Fibroblast of lung (primary cell): ENCODE data around the gene PCSK1N. TPM values are rescaled to one million over a fixed set of nuclear protein-coding genes. Genes with fewer than 3 reads are reported as not detected.

Experiments used
- DNase-seq, 2 donors: peaks; one replicate each; pipeline versions ENCODE4 v3.0.0 to v3.0.0-alpha.2; 2010; ENCODE audit warnings: low read depth in 2 of 2
- H2AFZ ChIP-seq: 2 replicates; pipeline ENCODE4 v1.5.1; 2012; ENCODE audit warnings: low read length, control low read depth, inconsistent platforms
- H3K27ac ChIP-seq: 2 replicates; pipeline ENCODE4 v1.5.1; 2011; ENCODE audit warnings: low read length, control low read depth; ENCODE audit not compliant: insufficient read depth
- H3K27me3 ChIP-seq: 2 replicates; pipeline ENCODE4 v1.5.1; 2011; ENCODE audit warnings: mild to moderate bottlenecking, low read length; ENCODE audit not compliant: control insufficient read depth, insufficient read depth
- H3K36me3 ChIP-seq: 2 replicates; pipeline ENCODE4 v1.5.1; 2011; ENCODE audit warnings: low read length; ENCODE audit not compliant: control insufficient read depth, insufficient read depth
- H3K4me1 ChIP-seq: 2 replicates; pipeline ENCODE4 v1.5.1; 2011; ENCODE audit warnings: low read length; ENCODE audit not compliant: control insufficient read depth, insufficient read depth; ENCODE audit errors: extremely low read depth
- H3K4me2 ChIP-seq: 2 replicates; pipeline ENCODE4 v1.5.1; 2011; ENCODE audit warnings: low read length, control low read depth; ENCODE audit not compliant: insufficient read depth; ENCODE audit errors: extremely low read depth
- H3K4me3 ChIP-seq, 4 experiments: fragments of 200-600 bp in 1 of 4; sonication (generic) in 1 of 4; replicated peaks in 1 of 4; 2 replicates each; pipeline ENCODE4 v1.5.1; 2011 to 2016; ENCODE audit warnings: low read length in 4 of 4, low read depth in 3 of 4, mild to moderate bottlenecking in 3 of 4, control low read depth in 2 of 4, inconsistent platforms in 1 of 4, mixed read lengths in 1 of 4; ENCODE audit not compliant: insufficient read depth in 1 of 4; ENCODE audit errors: control extremely low read depth in 1 of 4
- H3K79me2 ChIP-seq: 2 replicates; pipeline ENCODE4 v1.5.1; 2012; ENCODE audit warnings: mild to moderate bottlenecking, low read length, inconsistent platforms; ENCODE audit not compliant: control insufficient read depth, insufficient read depth
- H3K9ac ChIP-seq: 2 replicates; pipeline ENCODE4 v1.5.1; 2011; ENCODE audit warnings: mild to moderate bottlenecking, low read length, control low read depth; ENCODE audit not compliant: insufficient read depth
- H3K9me3 ChIP-seq: 2 replicates; pipeline ENCODE4 v1.5.1; 2012; ENCODE audit warnings: low read depth, low read length; ENCODE audit not compliant: control insufficient read depth, insufficient read depth
- H4K20me1 ChIP-seq: 2 replicates; pipeline ENCODE4 v1.5.1; 2011; ENCODE audit warnings: low read length; ENCODE audit not compliant: control insufficient read depth, insufficient read depth; ENCODE audit errors: extremely low read depth
- EZH2 ChIP-seq: IDR thresholded peaks from 2 replicates; pipeline ENCODE4 v1.5.1; 2012; ENCODE audit warnings: low read length, control low read depth, mild to moderate bottlenecking; ENCODE audit errors: missing control alignments
- polyA plus RNA-seq, 2 donors: library from polyadenylated mRNA; depleted of rRNA in 1 of 2; stranded (reverse) in 1 of 2; unstranded in 1 of 2; fragments of >200 nt; gene quantifications; 2 replicates each; pipeline ENCODE4 v1.2.1, GENCODE V29; 2011 to 2012; ENCODE audit warnings: missing spikeins in 1 of 2
- total RNA-seq: library from RNA; depleted of rRNA; stranded (reverse); fragments of >200 nt; gene quantifications from 2 replicates; pipeline ENCODE4 v1.2.1, GENCODE V29; 2014
- TF ChIP-seq, protein P1 (sequence below), 2 donors: IDR thresholded peaks in 1 of 2; conservative IDR thresholded peaks in 1 of 2; 1 replicate in 1 of 2; 2 replicates in 1 of 2; pipeline ENCODE4 v1.5.1; 2011 to 2012; ENCODE audit warnings: low read length in 2 of 2, control low read depth in 1 of 2, inconsistent platforms in 1 of 2, low read depth in 1 of 2, mild to moderate bottlenecking in 1 of 2

PCSK1N gene
- total and polyA plus RNA-seq, 2 donors (not counting 1 experiment from before 2014, with no cell fraction given): 0.08 to 0.17 TPM

DNA sequence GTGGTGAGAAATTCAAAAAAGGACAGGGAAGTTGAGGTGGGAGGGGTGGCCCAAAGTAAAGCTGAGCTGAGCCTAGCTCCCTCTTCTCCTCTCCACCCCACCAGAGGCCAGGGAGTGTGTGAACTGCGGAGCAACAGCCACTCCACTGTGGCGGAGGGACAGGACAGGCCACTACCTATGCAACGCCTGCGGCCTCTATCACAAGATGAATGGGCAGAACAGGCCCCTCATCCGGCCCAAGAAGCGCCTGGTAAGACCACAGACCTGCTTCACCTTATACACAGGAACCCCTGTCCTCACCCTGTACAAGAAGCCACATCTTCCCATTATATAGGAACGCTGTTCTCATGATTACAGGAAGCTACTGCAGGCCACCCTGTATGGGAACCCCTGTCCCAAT is 43.2 kb downstream of the PCSK1N start:
- DNase-seq: no peak
- H3K79me2 ChIP-seq: no peaks in the 10 kb centered on the region
- H3K4me1 ChIP-seq: no peaks in the 10 kb centered on the region
- TF ChIP-seq EZH2: no peak
- TF ChIP-seq, protein P1, sequence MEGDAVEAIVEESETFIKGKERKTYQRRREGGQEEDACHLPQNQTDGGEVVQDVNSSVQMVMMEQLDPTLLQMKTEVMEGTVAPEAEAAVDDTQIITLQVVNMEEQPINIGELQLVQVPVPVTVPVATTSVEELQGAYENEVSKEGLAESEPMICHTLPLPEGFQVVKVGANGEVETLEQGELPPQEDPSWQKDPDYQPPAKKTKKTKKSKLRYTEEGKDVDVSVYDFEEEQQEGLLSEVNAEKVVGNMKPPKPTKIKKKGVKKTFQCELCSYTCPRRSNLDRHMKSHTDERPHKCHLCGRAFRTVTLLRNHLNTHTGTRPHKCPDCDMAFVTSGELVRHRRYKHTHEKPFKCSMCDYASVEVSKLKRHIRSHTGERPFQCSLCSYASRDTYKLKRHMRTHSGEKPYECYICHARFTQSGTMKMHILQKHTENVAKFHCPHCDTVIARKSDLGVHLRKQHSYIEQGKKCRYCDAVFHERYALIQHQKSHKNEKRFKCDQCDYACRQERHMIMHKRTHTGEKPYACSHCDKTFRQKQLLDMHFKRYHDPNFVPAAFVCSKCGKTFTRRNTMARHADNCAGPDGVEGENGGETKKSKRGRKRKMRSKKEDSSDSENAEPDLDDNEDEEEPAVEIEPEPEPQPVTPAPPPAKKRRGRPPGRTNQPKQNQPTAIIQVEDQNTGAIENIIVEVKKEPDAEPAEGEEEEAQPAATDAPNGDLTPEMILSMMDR (conservative IDR thresholded peaks at IDR 0.05 in 1 of 2, IDR thresholded peaks at IDR 0.05 in 1 of 2; ENCODE audit: low read depth in 1 of 2, low read length in 2 of 2): no peak
- no peak overlapping the region for H3K27ac ChIP-seq
- no peaks in the 10 kb centered on the region for H3K27me3 ChIP-seq
- no peak overlapping the region for H3K9ac ChIP-seq
- no peak overlapping the region for H2AFZ ChIP-seq
- H3K4me2 ChIP-seq: no peak overlapping the region
- H3K36me3 ChIP-seq: no peaks in the 10 kb centered on the region
- H3K9me3 ChIP-seq: no peaks in the 10 kb centered on the region
- no peaks in the 10 kb centered on the region for H4K20me1 ChIP-seq
- no peak overlapping the region for H3K4me3 ChIP-seq

DNA sequence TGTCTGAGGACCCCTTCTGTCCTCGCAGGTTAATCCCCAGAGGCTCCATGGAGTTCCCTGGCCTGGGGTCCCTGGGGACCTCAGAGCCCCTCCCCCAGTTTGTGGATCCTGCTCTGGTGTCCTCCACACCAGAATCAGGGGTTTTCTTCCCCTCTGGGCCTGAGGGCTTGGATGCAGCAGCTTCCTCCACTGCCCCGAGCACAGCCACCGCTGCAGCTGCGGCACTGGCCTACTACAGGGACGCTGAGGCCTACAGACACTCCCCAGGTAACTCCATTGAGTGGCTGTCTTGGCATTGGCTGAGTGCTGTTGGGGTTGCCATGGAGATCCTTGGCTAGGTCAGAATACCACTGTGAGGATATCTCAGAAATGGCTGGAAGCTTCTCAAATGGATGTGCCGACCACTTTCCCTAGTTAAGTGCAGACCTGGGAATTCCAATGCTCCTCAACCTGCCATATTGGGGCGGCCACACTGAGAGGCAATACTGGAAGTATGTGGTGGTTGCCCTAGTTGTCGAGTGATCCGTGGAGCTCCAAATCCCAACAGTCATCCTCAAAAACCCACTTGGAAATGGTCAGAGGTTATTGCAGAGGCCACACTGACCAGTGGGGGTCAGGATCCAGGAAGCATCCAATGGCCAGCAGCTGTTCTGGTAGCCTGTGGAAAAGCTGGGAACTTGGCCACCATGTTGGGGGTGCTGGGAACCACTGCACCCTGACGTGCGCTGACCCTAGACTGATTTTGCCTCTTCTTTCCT is 44.2 kb downstream of the PCSK1N start:
- Histone ChIP-seq H3K9ac (no peak overlapping the region), H3K79me2 (no peaks in the 10 kb centered on the region), H3K36me3 (no peaks in the 10 kb centered on the region), H3K9me3 (no peaks in the 10 kb centered on the region), H2AFZ (no peak overlapping the region), H3K27me3 (no peaks in the 10 kb centered on the region), H3K4me2 (no peak overlapping the region), H3K27ac (no peak overlapping the region), H4K20me1 (no peaks in the 10 kb centered on the region), H3K4me1 (no peaks in the 10 kb centered on the region), H3K4me3 (no peak overlapping the region)
- no peak for DNase-seq
- no peak for TF ChIP-seq EZH2
- TF ChIP-seq, protein P1 (conservative IDR thresholded peaks at IDR 0.05 in 1 of 2, IDR thresholded peaks at IDR 0.05 in 1 of 2; ENCODE audit: low read depth in 1 of 2, low read length in 2 of 2): no peak

DNA sequence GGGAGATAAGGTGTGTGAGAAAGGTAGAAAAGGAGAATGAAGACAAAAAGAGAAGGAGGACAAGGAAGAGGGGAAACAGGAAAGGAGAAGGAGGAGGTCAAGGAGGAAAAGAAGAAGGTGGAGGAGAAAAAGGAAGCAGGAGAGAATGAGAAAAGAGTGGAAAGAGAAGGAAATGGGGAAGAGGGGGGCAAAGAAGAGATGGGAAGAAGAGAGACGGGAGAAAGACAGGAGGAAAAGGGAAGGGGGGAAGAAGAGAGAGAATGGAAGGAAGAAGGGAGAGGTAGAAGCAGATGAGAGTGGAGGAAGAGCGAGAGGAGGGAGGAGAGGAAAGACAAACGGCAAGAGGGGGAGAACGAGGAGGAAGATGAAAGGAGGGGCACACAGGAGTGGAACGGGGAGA is 44.9 kb downstream of the PCSK1N start:
- Histone ChIP-seq H3K4me2 (no peak overlapping the region), H3K4me3 (no peak overlapping the region), H3K9ac (no peak overlapping the region), H3K4me1 (no peaks in the 10 kb centered on the region), H3K79me2 (no peaks in the 10 kb centered on the region), H4K20me1 (no peaks in the 10 kb centered on the region), H3K27me3 (no peaks in the 10 kb centered on the region), H3K27ac (no peak overlapping the region), H2AFZ (no peak overlapping the region), H3K9me3 (no peaks in the 10 kb centered on the region), H3K36me3 (no peaks in the 10 kb centered on the region)
- TF ChIP-seq EZH2: no peak
- TF ChIP-seq, protein P1 (conservative IDR thresholded peaks at IDR 0.05 in 1 of 2, IDR thresholded peaks at IDR 0.05 in 1 of 2; ENCODE audit: low read depth in 1 of 2, low read length in 2 of 2): no peak
- no peak for DNase-seq
